IMR-90 (cell line): ENCODE measurements around the gene ATXN3.

Source experiments
- BHLHE40 ChIP-seq: fragments of 150-350 bp; IDR thresholded peaks from 2 replicates; pipeline ENCODE4 v1.6.1; 2016; ENCODE audit warnings: mild to moderate bottlenecking, low read depth, low read length
- CEBPB ChIP-seq: IDR thresholded peaks from 2 replicates; pipeline ENCODE4 v1.6.1; 2012; ENCODE audit warnings: low read depth, low read length, improper control_type of control experiment
- FOS ChIP-seq: fragments of 150-350 bp; IDR thresholded peaks from 2 replicates; pipeline ENCODE4 v1.6.1; 2016; ENCODE audit warnings: low read depth, low read length
- MAFK ChIP-seq: IDR thresholded peaks from 2 replicates; pipeline ENCODE4 v1.6.1; 2012; ENCODE audit warnings: low read depth, low read length, improper control_type of control experiment
- MAZ ChIP-seq: IDR thresholded peaks from 2 replicates; pipeline ENCODE4 v1.6.1; 2012; ENCODE audit warnings: low read depth, mild to moderate bottlenecking, low read length, improper control_type of control experiment, moderate library complexity, borderline replicate concordance
- POLR2A ChIP-seq: IDR thresholded peaks from 2 replicates; pipeline ENCODE4 v1.6.1; 2012; ENCODE audit warnings: mild to moderate bottlenecking, low read depth, low read length
- RAD21 ChIP-seq: IDR thresholded peaks from 2 replicates; pipeline ENCODE4 v1.6.1; 2012; ENCODE audit warnings: low read length, improper control_type of control experiment
- RCOR1 ChIP-seq: IDR thresholded peaks from 2 replicates; pipeline ENCODE4 v1.6.1; 2012; ENCODE audit warnings: mild to moderate bottlenecking, low read length, improper control_type of control experiment; ENCODE audit not compliant: insufficient replicate concordance
- RFX5 ChIP-seq: IDR thresholded peaks from 2 replicates; pipeline ENCODE4 v1.8.0; 2012; ENCODE audit warnings: low read depth, mild to moderate bottlenecking, low read length, moderate library complexity
- SMC3 ChIP-seq: fragments of 150-350 bp; IDR thresholded peaks from 2 replicates; pipeline ENCODE4 v1.6.1; 2016; ENCODE audit warnings: low read depth, mild to moderate bottlenecking, antibody characterized with exemption, low read length, moderate library complexity
- TF ChIP-seq, protein P1 (sequence below): conservative IDR thresholded peaks from 2 replicates; pipeline ENCODE4 v1.5.1; 2012; ENCODE audit warnings: mild to moderate bottlenecking, low read depth, low read length, improper control_type of control experiment
- TF ChIP-seq, protein P2 (sequence below): fragments of 150-350 bp; IDR thresholded peaks from 2 replicates; pipeline ENCODE4 v1.6.1; 2017; ENCODE audit warnings: mild to moderate bottlenecking, antibody characterized with exemption, low read length, low read depth

DNA sequence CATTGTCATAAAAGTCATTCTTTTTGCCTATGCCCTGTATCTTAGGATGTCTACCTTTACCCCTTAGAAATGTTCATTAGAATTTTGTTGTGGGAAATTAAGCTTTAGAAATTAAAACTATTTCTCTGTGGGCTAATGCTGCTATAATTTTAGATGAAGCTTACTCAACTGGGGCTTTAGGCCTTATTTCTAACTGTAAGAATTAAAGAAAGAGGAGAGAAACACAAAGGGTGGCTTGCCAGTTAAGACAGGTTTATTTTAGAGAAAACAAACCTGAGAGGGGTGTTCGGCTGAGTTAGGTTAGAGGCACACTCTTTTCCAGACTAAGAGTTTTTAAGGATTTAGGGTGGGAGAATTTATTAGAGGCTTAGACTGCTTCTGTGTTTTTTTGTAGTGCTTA is 72.9 kb downstream of the ATXN3 start:
- TF ChIP-seq RCOR1 (no peak), MAZ (no peak), FOS (no peak), POLR2A (no peak), CEBPB (no peak), BHLHE40 (no peak), SMC3 (no peak), MAFK (no peak), RFX5 (no peak), RAD21 (no peak)
- TF ChIP-seq, protein P1, sequence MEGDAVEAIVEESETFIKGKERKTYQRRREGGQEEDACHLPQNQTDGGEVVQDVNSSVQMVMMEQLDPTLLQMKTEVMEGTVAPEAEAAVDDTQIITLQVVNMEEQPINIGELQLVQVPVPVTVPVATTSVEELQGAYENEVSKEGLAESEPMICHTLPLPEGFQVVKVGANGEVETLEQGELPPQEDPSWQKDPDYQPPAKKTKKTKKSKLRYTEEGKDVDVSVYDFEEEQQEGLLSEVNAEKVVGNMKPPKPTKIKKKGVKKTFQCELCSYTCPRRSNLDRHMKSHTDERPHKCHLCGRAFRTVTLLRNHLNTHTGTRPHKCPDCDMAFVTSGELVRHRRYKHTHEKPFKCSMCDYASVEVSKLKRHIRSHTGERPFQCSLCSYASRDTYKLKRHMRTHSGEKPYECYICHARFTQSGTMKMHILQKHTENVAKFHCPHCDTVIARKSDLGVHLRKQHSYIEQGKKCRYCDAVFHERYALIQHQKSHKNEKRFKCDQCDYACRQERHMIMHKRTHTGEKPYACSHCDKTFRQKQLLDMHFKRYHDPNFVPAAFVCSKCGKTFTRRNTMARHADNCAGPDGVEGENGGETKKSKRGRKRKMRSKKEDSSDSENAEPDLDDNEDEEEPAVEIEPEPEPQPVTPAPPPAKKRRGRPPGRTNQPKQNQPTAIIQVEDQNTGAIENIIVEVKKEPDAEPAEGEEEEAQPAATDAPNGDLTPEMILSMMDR, result no peak
- TF ChIP-seq, protein P2, sequence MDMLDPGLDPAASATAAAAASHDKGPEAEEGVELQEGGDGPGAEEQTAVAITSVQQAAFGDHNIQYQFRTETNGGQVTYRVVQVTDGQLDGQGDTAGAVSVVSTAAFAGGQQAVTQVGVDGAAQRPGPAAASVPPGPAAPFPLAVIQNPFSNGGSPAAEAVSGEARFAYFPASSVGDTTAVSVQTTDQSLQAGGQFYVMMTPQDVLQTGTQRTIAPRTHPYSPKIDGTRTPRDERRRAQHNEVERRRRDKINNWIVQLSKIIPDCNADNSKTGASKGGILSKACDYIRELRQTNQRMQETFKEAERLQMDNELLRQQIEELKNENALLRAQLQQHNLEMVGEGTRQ, result no peak
